Stomach (tissue), 9 donors: ENCODE measurements around the gene SMCHD1. TPM values are rescaled to one million over a fixed set of nuclear protein-coding genes. Genes with fewer than 3 reads are reported as not detected.
"Not testable (repeated sequence)": the region's sequence is repeated elsewhere in the genome, so short reads cannot be mapped to it uniquely, and the experiment has no call there.

Source experiments
- DNase-seq, 2 donors: peaks; one replicate each; pipeline versions ENCODE4 v3.0.0 to v3.0.0-alpha.2; 2013 to 2019
- H3K27ac ChIP-seq, 5 donors: fragments of 200-600 bp in 4 of 5; sonication (generic) in 4 of 5; one replicate each; pipeline ENCODE4 v1.5.1; 2013 to 2019; ENCODE audit warnings: mild to moderate bottlenecking in 1 of 5, moderate library complexity in 1 of 5
- H3K27me3 ChIP-seq, 3 donors: fragments of 200-600 bp; sonication (generic); one replicate each; pipeline ENCODE4 v1.5.1; 2017 to 2019; ENCODE audit warnings: mixed run types in 1 of 3
- H3K36me3 ChIP-seq, 4 donors: fragments of 200-600 bp; sonication (generic); 1 replicate in 3 of 4; 2 replicates in 1 of 4; pipeline ENCODE4 v1.5.1; 2016 to 2019
- H3K4me1 ChIP-seq, 4 donors: fragments of 200-600 bp; sonication (generic); one replicate each; pipeline ENCODE4 v1.5.1; 2016 to 2019
- H3K4me3 ChIP-seq, 4 donors: fragments of 200-600 bp; sonication (generic) in 3 of 4; one replicate each; pipeline ENCODE4 v1.5.1; 2016 to 2019; ENCODE audit warnings: mild to moderate bottlenecking in 1 of 4
- H3K9me3 ChIP-seq, 4 donors: fragments of 200-600 bp; sonication (generic); one replicate each; pipeline ENCODE4 v1.5.1; 2016 to 2019
- EP300 ChIP-seq: sonication (generic); formaldehyde crosslinking; IDR thresholded peaks from one replicate; pipeline ENCODE4 v1.6.1; 2017; ENCODE audit warnings: antibody characterized with exemption
- POLR2A ChIP-seq, 4 donors: fragments of 450-650 bp; IDR thresholded peaks; one replicate each; pipeline ENCODE4 v1.6.1; 2016; ENCODE audit warnings: antibody characterized with exemption in 4 of 4, control low read depth in 2 of 4, mild to moderate bottlenecking in 1 of 4, moderate library complexity in 1 of 4
- POLR2AphosphoS5 ChIP-seq, 3 donors: sonication (generic); formaldehyde crosslinking; IDR thresholded peaks; one replicate each; pipeline ENCODE4 v1.6.1; 2016; ENCODE audit warnings: antibody characterized with exemption in 3 of 3
- WGBS, 5 donors: extraction: QIAGEN DNeasy Blood & Tissue Kit in 3 of 5; methylation state at CpG; one replicate each; pipeline versions ENCODE4 v1.1.5 to v1.1.7; 2013 to 2018; 5-methylcytosine and 5-hydroxymethylcytosine counted together
- intact Hi-C: fragments of 100-400 bp; cut with DNase I; formaldehyde crosslinking; loops from one replicate; pipeline ENCODE4 v1.15.1; 2023; ENCODE audit warnings: low total_unique reads
- polyA plus RNA-seq, 3 donors: library from polyadenylated mRNA; stranded (reverse); fragments of 200-250 nt; gene quantifications; one replicate each; pipeline ENCODE4 v1.2.3, GENCODE V29; 2013
- total RNA-seq, 5 donors: library from RNA; depleted of rRNA; stranded (reverse); fragments of >200 nt; gene quantifications; one replicate each; pipeline versions ENCODE4 v1.1.0 to v1.2.3, GENCODE V29; 2014 to 2016
- TF ChIP-seq, protein P1 (sequence below), 7 experiments: fragments of 450-650 bp in 4 of 7; fragments of 200-600 bp in 3 of 7; sonication (generic) in 3 of 7; IDR thresholded peaks; one replicate each; pipeline ENCODE4 v1.5.1; 2016 to 2019; ENCODE audit warnings: antibody characterized with exemption in 7 of 7, control low read depth in 2 of 7, mild to moderate bottlenecking in 1 of 7
- donor health status: healthy with polysubstance abuse.
- donor health status: Bipolar disorder and iron deficiency.
- donor health status: healthy.

Gene SMCHD1
- total and polyA plus RNA-seq, 8 donors = 5.0 to 377 (median 61.2) TPM

DNA sequence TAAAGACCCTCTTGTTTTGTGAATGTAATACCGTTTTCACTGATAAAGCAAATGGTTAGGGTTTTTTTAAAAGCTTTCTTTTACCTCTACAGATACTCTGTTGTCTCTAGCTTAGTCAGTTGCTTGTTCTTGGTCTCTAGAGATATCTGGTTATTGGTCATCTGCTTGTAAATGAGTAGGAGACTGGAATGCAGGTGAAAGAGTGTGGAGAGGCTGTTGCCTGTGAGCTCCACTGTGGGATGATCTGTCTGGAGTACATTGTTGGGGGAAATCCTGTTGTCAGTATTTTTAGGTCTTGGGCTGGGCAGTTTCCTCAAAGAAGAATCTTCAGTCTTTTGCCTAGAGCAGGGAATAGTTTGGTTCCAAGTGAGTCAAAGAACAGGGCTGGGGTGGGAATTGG is 67.7 kb downstream of the SMCHD1 start:
- Histone ChIP-seq H3K27me3 (no peaks in the 10 kb centered on the region), H3K27ac (no peak overlapping the region), H3K36me3 (peaks cover 27 to 97% (median 94%) of the 10 kb centered on the region in 4 donors), H3K9me3 (no peaks in the 10 kb centered on the region), H3K4me1 (no peaks in the 10 kb centered on the region), H3K4me3 (no peak overlapping the region)
- intact Hi-C loops = no loop called here
- TF ChIP-seq, protein P1, sequence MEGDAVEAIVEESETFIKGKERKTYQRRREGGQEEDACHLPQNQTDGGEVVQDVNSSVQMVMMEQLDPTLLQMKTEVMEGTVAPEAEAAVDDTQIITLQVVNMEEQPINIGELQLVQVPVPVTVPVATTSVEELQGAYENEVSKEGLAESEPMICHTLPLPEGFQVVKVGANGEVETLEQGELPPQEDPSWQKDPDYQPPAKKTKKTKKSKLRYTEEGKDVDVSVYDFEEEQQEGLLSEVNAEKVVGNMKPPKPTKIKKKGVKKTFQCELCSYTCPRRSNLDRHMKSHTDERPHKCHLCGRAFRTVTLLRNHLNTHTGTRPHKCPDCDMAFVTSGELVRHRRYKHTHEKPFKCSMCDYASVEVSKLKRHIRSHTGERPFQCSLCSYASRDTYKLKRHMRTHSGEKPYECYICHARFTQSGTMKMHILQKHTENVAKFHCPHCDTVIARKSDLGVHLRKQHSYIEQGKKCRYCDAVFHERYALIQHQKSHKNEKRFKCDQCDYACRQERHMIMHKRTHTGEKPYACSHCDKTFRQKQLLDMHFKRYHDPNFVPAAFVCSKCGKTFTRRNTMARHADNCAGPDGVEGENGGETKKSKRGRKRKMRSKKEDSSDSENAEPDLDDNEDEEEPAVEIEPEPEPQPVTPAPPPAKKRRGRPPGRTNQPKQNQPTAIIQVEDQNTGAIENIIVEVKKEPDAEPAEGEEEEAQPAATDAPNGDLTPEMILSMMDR (IDR thresholded peaks at IDR 0.05) = no peak
- TF ChIP-seq POLR2AphosphoS5 (IDR thresholded peaks at IDR 0.05) (no peak), POLR2A (IDR thresholded peaks at IDR 0.05) (no peak), EP300 (no peak)
- WGBS, 5 donors = 85 to 88% (median 86%) methylated on average over 1 of the region's 1 CpG
- no peak for DNase-seq

DNA sequence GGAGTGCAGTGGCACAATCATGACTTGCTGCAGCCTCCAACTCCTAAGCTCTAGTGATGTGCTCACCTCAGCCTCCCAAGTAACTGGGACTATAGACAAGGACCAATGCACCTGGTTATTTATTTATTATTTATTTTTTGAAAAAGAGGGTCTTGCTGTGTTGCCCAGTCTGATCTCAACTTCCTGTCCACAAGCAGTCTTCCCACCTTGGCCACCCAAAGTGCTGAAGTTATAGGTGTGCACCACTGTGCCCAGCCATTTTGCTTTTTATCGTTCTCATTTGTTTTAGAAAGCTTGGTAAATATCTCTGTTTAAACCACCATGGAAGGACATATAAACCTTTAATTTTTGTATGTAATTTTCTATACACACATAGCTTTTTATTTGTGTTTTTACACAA is 74.2 kb downstream of the SMCHD1 start:
- Histone ChIP-seq H3K27ac (no peak overlapping the region), H3K4me3 (no peak overlapping the region), H3K36me3 (peaks cover 17 to 97% (median 95%) of the 10 kb centered on the region in 4 donors), H3K9me3 (no peaks in the 10 kb centered on the region), H3K27me3 (no peaks in the 10 kb centered on the region), H3K4me1 (no peaks in the 10 kb centered on the region)
- no peak for DNase-seq
- WGBS, 5 donors = 95 to 100% (median 98%) methylated on average over 1 of the region's 1 CpG
- no peak for TF ChIP-seq EP300
- TF ChIP-seq, protein P1 (IDR thresholded peaks at IDR 0.05) = no peak
- no peak for TF ChIP-seq POLR2AphosphoS5 (IDR thresholded peaks at IDR 0.05)
- no peak for TF ChIP-seq POLR2A (IDR thresholded peaks at IDR 0.05)
- intact Hi-C loops = no loop called here

DNA sequence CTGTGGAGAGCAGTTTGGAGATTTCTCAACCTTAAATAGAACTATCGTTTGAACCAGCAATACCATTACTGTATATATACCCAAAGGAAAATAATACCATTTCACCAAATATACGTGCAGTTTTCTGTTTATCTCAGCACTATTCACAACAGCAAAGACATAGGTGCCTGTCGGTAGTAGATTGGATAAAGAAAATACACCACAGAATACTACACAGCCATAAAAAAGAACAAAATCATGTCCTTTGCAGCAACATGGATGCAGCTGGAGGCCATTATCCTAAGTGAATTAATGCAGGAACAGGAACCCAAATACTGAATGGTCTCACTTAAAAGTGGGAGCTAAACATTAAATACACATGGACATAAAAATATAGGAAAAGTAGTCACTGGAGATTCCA is 81.3 kb downstream of the SMCHD1 start:
- 97 to 100% (median 98%) methylated on average over 3 of the region's 3 CpGs for WGBS, 5 donors
- H3K4me1 ChIP-seq = no peaks in the 10 kb centered on the region

DNA sequence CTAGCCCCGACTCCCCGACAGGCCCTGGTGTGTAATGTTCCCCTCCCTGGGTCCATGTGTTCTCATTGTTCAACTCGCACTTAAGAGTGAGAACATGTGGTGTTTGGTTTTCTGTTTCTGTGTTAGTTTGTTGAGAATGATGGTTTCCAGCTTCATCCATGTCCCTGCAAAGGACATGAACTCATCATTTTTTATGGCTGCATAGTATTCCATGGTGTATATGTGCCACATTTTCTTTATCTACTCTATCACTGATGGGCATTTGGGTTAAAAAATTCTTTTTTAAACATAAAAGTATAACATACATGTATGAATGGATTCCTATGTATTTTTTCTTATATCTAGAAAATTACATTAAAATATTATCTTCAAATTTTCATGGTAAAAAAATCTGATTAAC is 84.6 kb downstream of the SMCHD1 start:
- H3K27ac ChIP-seq, DNase-seq, H3K27me3 ChIP-seq, H3K9me3 ChIP-seq, intact Hi-C loops, H3K4me1 ChIP-seq, H3K4me3 ChIP-seq: not testable (repeated sequence)
- peaks cover 11 to 94% (median 83%) of the 10 kb centered on the region in 4 donors for H3K36me3 ChIP-seq
- 94 to 100% (median 99%) methylated on average over 3 of the region's 3 CpGs for WGBS, 5 donors

More for the DNA sequence above, 81.3 kb downstream of the SMCHD1 start:
- Histone ChIP-seq H3K27me3 (no peaks in the 10 kb centered on the region), H3K9me3 (no peaks in the 10 kb centered on the region), H3K4me3 (no peak overlapping the region), H3K36me3 (peaks cover 23 to 94% (median 85%) of the 10 kb centered on the region in 4 donors), H3K27ac (no peak overlapping the region)
- no peak for TF ChIP-seq POLR2A (IDR thresholded peaks at IDR 0.05)
- TF ChIP-seq, protein P1 (IDR thresholded peaks at IDR 0.05) = no peak
- no peak for TF ChIP-seq POLR2AphosphoS5 (IDR thresholded peaks at IDR 0.05)
- no peak for TF ChIP-seq EP300
- intact Hi-C loops = no loop called here
- no peak for DNase-seq

DNA sequence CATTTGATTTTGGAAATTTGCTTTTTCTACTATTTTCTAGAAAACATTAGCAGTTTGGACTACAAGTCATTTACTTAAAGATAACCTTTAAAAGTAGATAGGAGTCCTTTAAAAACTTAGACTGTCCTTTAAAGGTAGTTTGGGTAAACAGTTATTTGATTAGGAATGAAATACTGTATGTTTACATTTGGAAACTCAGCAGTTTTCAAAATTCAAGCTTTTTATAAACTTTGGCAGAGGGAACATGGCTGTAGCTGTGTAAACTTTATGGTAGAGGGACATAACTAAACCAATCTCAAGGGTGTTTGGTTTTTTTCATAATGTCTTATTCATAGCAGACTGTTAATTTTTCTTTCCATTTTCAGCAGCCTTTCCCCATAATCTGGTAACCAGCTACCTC is 90.7 kb downstream of the SMCHD1 start:
- H3K4me3 ChIP-seq = no peak overlapping the region
- no peak overlapping the region for H3K27ac ChIP-seq
- H3K36me3 ChIP-seq = peaks cover 0 to 100% (median 84%) of the 10 kb centered on the region in 4 donors

More for the DNA sequence above, 90.7 kb downstream of the SMCHD1 start:
- Histone ChIP-seq H3K9me3 (no peaks in the 10 kb centered on the region), H3K4me1 (peaks cover 0 to 11% (median 0%) of the 10 kb centered on the region in 4 donors), H3K27me3 (no peaks in the 10 kb centered on the region)
- DNase-seq = no peak
- intact Hi-C loops = no loop called here
- TF ChIP-seq EP300 (no peak), POLR2AphosphoS5 (IDR thresholded peaks at IDR 0.05) (no peak), POLR2A (IDR thresholded peaks at IDR 0.05) (no peak)
- TF ChIP-seq, protein P1 (IDR thresholded peaks at IDR 0.05) = no peak
